ENCODE measurements around the gene ASAH2. TPM values are rescaled to one million over a fixed set of nuclear protein-coding genes. Genes with fewer than 3 reads are reported as not detected.

Gene ASAH2
- 10 to 100 TPM in 1 of 4 donors, under 1 TPM in 2, not detected in 1; 0.34 to 14.5 (median 0.75) TPM for total RNA-seq

DNA sequence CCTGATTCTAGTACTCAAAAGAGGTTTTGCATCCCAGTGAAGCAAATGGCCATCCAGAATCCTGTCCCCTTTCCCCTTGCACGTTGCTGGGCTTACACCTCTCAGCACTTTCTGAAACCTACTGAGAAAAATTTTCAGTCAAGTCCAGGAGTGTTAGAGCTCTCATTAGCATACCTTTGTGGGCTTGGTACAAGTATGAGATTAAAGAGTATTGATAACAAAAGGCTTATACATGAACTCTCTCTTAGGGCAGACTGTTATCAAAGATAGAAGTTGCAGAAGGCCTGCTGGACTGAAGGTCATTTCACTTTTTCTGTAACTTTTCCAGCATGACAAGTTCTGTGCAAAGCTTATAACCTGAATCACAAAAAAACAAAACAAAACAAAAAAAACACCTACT lies at the start of gene ASAH2:
Gene ASAH2 (minus strand): TSS at position 123 of the 400 bp plus-strand sequence. CDS start 2,906 bp downstream, outside the sequence.
- no peak for TF ChIP-seq CTCF (IDR thresholded peaks at IDR 0.05; ENCODE audit: low read depth)

DNA sequence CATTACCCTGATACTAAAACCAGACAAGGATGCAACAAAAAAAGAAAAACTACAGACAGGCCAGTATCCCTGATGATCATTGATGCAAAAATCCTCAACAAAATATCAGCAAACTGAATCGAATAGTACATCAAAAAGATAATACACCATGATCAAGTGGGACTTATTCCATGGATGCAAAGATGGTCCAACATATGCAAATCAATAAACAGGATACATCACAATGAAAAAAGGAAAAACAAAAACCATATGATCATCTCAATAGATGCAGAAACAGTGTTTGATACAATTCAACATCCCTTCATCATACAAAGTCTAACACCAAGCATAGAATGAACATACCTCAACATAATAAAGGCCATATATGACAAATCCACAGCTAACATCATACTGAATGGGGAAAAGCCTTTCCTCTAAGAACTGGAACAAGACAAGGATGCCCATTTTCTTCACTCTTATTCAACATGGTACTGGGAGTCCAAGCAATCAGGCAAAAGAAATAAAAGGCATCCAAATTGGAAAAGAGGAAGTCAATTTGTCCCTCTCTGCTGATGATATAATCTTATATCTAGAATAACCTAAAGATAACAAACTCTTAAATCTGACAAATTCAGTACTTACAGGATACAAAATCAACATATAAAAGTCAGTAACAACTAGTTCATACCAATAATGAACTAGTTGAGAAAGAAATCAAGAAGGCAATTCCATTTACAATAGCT lies 48.8 kb upstream of the ASAH2 start:
- TF ChIP-seq CTCF (IDR thresholded peaks at IDR 0.05; ENCODE audit: low read depth): no peak

DNA sequence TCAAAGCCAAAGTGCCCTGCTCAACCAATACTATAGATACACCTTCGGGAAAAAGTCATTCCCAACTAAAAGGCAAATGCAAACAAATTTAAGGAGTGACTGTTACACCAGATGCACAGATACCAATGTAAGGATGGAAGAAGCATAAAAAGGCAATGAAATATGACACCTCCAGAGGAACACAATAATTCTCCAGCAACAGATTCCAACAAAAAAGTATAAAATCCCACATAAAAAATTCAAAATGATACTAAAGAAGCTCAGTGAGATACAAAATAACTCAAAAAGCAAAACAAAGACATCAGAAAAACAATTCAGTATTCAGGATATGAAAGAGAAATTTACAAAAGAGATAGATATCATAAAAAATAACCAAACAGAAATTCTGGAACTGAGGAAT lies 44.1 kb upstream of the ASAH2 start:
- no peak for TF ChIP-seq CTCF (IDR thresholded peaks at IDR 0.05; ENCODE audit: low read depth)

DNA sequence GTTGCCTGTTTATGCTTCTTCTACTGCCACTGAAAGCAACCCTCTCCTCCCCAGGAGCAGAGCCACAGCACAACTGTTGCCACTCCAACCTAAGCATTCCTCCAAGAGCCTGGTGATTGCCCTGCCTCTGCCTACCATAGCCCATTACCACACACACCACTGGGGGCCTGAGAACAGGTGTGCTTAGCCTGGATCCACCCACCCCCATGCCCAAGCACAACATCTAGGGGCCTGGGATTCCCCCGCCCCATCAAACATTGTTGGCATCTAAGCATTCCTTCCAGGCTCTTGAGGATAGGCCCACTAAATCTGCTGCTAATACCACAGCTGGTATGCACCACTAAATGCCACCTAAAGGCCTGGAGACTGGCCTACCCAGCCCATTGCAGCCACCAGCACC lies 43.3 kb upstream of the ASAH2 start:
- no peak for TF ChIP-seq CTCF (IDR thresholded peaks at IDR 0.05; ENCODE audit: low read depth)

DNA sequence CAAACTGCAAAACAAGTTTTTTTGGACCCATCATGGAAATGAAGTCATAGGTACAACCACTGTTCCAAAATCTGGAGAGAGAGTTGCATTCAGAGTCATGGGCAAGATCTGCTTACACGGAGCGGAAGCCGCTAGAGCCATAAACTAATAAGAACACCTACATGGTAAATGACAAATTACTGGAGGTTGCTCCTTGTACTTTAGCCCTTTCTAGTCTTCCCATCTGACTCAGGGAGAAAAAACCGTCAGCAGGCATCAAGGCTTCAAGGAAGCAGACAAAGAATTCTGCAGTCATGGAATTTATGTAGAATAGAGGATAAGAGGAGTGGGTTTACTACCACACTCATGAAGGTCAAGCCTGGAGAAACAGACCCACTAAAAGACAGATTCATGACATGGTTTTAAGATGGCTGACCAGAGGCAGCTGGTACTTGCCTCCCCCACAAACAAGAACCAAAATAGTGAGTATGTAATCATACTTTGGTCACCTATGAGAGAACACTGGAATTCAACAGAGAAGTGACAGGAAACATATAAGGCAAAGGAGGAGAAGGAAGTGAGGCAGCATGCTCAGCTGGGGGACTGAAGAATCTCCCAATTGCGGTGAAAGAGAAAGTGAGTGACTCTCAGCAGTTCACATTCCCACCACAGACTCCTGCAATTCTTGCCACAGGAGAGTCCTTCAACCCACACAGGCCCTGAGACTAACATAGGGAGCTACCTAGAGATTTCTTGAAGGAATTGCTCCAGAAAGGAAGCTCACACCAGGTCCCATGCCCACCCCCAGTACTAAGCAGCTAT lies 42.4 kb upstream of the ASAH2 start:
- TF ChIP-seq CTCF (IDR thresholded peaks at IDR 0.05; ENCODE audit: low read depth): no peak

- no peak for TF ChIP-seq CTCF (IDR thresholded peaks at IDR 0.05; ENCODE audit: low read depth)
These were observed 40.0 kb upstream of the ASAH2 start for GRCh38 chr10:50291261-50291850.

DNA sequence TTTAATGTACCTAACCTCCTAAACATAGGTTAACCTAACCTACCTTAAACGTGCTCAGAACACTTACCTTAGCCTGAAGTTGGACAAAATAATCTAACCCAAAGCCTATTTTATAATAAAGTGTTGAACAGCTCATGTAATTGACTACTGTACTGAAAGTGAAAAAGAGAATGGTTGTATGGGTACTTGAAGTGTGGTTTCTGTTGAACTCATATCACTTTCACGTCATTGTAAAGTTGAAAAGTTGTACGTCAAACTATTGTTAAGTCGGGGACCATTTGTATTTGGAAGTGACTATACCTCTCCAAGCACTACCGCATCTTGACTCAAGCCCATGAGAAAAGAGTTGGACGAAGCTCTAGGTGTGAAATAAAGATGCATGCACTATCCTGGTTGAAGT lies 37.9 kb upstream of the ASAH2 start:
- no peak for TF ChIP-seq CTCF (IDR thresholded peaks at IDR 0.05; ENCODE audit: low read depth)
